GM12865 (cell line): ENCODE results near the gene GET3.
A peak's percentile ranks its signal among the peaks of the same experiment; 100 is the strongest.

ENCODE experiments used
- DNase-seq: peaks from one replicate; pipeline ENCODE4 v3.0.0; 2010; ENCODE audit warnings: low read depth
- H3K4me3 ChIP-seq: 2 replicates; pipeline ENCODE4 v1.5.1; 2011; ENCODE audit warnings: mild to moderate bottlenecking, low read depth, low read length, control low read depth
- CTCF ChIP-seq: IDR thresholded peaks from 2 replicates; pipeline ENCODE4 v1.5.1; 2011; ENCODE audit warnings: low read length, control low read depth, low read depth, inconsistent platforms; ENCODE audit not compliant: insufficient read depth; ENCODE audit errors: missing control alignments

GET3 gene

DNA sequence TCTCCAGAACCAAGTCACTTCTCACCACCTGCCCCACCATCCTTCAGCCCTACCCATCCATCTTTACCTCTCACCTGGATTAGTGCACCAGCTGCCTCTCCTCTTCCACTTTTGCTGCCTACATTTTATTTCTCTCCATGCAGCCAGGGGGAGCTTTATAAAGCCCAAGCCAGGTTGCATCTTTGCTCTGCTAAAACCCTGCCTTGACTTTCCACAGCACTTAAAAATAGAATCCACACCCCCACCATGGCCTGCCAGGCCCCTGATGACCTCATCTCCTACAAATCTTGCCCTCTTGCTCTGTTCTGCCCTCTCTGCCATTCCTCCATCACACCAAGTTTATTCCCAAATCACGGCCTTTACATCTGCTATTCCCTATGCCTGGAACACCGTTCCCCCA, 36.3 kb downstream of the GET3 start:
- TF ChIP-seq CTCF = peak; percentile 15
- no peak for DNase-seq
- no peak overlapping the region for H3K4me3 ChIP-seq

DNA sequence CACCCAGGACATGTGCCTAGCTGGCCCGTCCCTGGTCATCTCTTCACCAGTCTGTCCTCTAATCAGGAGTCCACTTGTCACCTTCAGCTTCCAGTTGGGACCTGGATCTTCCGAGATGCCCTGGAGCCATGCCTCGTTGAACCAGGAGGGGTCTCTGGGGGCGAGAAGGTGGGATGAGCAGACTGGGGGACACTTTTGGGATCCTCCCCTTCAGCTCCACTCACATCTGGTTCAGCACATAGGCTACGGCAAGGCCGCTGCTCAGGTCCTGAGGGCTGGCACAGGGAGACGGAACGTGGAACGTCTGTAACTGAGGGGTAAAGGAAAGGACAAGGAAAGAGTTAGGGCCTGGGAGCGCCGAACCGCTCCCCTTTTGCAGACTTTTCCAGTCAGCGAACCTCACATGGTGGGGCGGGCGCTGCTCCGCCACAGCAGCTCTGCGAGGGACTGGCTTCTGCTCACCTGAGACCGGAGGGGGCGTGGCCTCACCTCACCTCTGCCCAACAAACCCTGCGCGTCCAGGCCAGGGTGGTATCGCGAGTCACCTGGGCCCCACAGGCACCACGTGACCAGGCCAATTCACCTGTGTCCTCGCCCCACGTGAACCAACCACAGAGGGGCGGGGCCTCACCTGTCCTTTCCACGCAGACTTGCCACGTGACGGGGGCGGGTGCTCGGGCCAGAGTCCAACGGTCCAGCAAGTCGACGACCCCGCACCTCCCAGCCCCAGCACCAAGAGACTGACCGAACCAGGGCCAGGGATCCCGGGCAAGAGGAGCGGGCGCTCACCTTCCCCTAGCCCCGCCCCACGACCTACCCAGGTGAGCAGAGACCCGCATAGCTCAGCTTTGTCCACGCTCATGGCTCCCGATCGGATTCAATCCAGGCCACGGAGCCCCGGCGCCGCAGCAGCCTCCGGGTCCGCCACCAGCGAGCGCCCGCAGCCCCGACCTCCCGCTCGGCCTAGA, 37.6 kb downstream of the GET3 start, which contains the start of gene HOOK2:
Gene HOOK2 (minus strand): TSS at position 965 of the 968 bp plus-strand sequence. CDS start 103 bp downstream, at position 862.
- TF ChIP-seq CTCF = no peak
- DNase-seq = peak; percentile 33
- peak within 1 kb of the TSS; percentile 66 for H3K4me3 ChIP-seq

- DNase-seq = peak; percentile 87
- TF ChIP-seq CTCF = peak; percentile 97
- H3K4me3 ChIP-seq = peak overlapping the region; percentile 92
Observed at GRCh38 chr19:12777217-12778016, 40.1 kb downstream of the GET3 start.

GRCh38 chr19:12778017-12778904, 41.0 kb downstream of the GET3 start:
- no peak for TF ChIP-seq CTCF
- DNase-seq = peak; percentile 81
- H3K4me3 ChIP-seq = peak overlapping the region; percentile 92

GRCh38 chr19:12778905-12779161, 41.5 kb downstream of the GET3 start:
- H3K4me3 ChIP-seq = peak overlapping the region; percentile 92
- peak; percentile 37 for DNase-seq
- TF ChIP-seq CTCF = no peak

DNA sequence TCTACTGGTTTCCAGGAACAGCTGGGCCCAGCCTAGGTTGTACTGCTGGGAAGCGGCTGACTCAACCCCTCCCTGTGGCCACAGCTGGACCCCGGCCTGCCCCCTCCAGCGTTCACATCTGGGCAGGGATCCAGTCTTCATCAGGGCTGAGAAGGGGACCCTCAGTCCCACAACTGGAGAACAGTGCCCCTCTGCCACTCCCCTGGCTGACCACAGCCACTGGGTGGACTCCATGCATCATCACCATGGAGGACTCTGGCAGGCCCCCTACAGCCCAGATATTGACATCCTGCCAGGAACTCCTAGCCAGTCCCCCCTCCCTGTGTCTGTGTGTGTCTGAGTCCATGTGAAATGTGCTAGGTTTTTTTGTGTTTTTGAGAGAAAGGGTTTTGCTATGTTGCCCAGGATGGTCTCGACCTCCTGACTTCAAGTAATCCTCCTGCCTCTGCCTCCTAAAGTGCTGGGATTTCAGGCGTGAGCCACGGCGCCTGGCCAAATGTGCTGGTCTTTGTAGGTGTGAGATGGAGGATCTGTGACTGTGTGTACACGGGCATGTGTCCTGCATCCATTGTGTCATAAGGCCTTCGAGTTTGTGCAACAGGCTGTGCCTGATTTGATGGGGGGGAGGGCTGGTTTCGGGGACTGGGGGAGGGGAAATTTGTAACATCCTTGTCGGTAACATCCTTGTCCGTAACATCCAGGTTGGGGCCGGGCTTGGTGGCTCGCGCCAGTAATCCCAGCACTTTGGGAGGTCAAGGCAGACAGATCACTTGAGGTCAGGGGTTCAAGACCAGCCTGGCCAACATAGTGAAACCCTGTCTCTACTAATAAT, 42.1 kb downstream of the GET3 start:
- peak overlapping the region; percentile 92 for H3K4me3 ChIP-seq
- TF ChIP-seq CTCF = peak; percentile 11
- peak; percentile 64 for DNase-seq
